NCI-H524 (cell line): ENCODE data around the gene MAML2.
A peak's percentile ranks its signal among the peaks of the same experiment; 100 is the strongest.

Source experiments
- DNase-seq, 2 experiments: peaks; one replicate each; lab custom pipeline; 2025; lab: John Stamatoyannopoulos, UW

MAML2 gene

GRCh38 chr11:96342961-96343711, at the start of gene MAML2:
TSS of gene MAML2 (minus strand) at chr11:96343195. CDS start at chr11:96341895, 1,300 bp downstream.
- peak; percentile 81 to 89 for DNase-seq

- DNase-seq, result no peak
These were observed 48.8 kb upstream of the MAML2 start for GRCh38 chr11:96391698-96392307.

- DNase-seq, result no peak
These were observed 47.4 kb upstream of the MAML2 start for GRCh38 chr11:96390488-96390792.

GRCh38 chr11:96389720-96390487, 46.9 kb upstream of the MAML2 start, which contains the start of the genes CCDC82 and JRKL:
TSS of gene CCDC82 (minus strand) at chr11:96389912. CDS start at chr11:96384747, 5,165 bp downstream.
TSS of gene JRKL (plus strand) at chr11:96390013. CDS start at chr11:96390650, 637 bp downstream.
- peak; percentile 87 to 92 for DNase-seq

GRCh38 chr11:96388891-96389719, 46.1 kb upstream of the MAML2 start:
- DNase-seq, result peak; percentile 55 to 56

- no peak for DNase-seq
These were observed 42.2 kb upstream of the MAML2 start for GRCh38 chr11:96385187-96385586.

GRCh38 chr11:96384156-96384555, 41.2 kb upstream of the MAML2 start:
- DNase-seq, result no peak

GRCh38 chr11:96376796-96377195, 33.8 kb upstream of the MAML2 start:
- DNase-seq, result no peak

GRCh38 chr11:96373826-96374225, 30.8 kb upstream of the MAML2 start:
- DNase-seq, result no peak

GRCh38 chr11:96367342-96367741, 24.3 kb upstream of the MAML2 start:
- no peak for DNase-seq

- no peak for DNase-seq
These were observed 23.0 kb upstream of the MAML2 start for GRCh38 chr11:96366024-96366423.

GRCh38 chr11:96365493-96365892, 22.5 kb upstream of the MAML2 start:
- no peak for DNase-seq

GRCh38 chr11:96361778-96362177, 18.8 kb upstream of the MAML2 start:
- no peak for DNase-seq

- DNase-seq, result no peak
These were observed 15.3 kb upstream of the MAML2 start for GRCh38 chr11:96358321-96358720.

GRCh38 chr11:96357794-96358193, 14.8 kb upstream of the MAML2 start:
- DNase-seq, result no peak

GRCh38 chr11:96356848-96357247, 13.9 kb upstream of the MAML2 start:
- DNase-seq, result no peak

- peak; percentile 30 to 48 for DNase-seq
These were observed 708 bp downstream of the MAML2 start for GRCh38 chr11:96342014-96342960.

- no peak for DNase-seq
These were observed 1.6 kb downstream of the MAML2 start for GRCh38 chr11:96341211-96342013.

GRCh38 chr11:96340555-96340885, 2.5 kb downstream of the MAML2 start:
- DNase-seq, result no peak
